Measurements from ENCODE around the gene UNG. TPM values are rescaled to one million over a fixed set of nuclear protein-coding genes. Genes with fewer than 3 reads are reported as not detected.

Gene UNG
- total RNA-seq, 6 experiments from 2014 or later: 19.3 to 30.4 (median 21.8) TPM

DNA sequence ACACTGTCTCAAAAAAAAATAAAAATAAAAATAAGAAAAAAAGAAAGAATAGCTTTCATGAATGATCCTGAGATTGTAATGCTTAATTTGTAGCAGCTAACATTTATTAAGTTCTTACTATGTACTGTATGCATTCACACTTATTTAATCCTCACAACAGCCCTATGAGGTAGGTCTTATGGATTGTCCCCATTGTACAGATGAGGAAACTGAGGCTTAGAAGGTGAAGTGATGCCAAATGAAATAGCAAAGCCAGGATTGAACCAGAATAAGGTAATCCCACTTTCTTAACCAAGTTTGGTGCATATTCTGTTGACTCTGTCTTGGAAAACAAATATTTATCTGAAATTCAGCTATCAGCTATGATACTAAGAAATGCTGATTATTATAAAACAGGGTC, 42.9 kb upstream of the UNG start:
- peaks cover 19% of the 10 kb centered on the region for H3K4me1 Mint-ChIP-seq (ENCODE audit: low read depth)
- DNase-seq: no peak
- H3K9me3 Mint-ChIP-seq: no peaks in the 10 kb centered on the region
- H3K36me3 Mint-ChIP-seq (ENCODE audit: low read depth): no peaks in the 10 kb centered on the region
- H3K27ac Mint-ChIP-seq: no peak overlapping the region
- TF ChIP-seq, protein P1, sequence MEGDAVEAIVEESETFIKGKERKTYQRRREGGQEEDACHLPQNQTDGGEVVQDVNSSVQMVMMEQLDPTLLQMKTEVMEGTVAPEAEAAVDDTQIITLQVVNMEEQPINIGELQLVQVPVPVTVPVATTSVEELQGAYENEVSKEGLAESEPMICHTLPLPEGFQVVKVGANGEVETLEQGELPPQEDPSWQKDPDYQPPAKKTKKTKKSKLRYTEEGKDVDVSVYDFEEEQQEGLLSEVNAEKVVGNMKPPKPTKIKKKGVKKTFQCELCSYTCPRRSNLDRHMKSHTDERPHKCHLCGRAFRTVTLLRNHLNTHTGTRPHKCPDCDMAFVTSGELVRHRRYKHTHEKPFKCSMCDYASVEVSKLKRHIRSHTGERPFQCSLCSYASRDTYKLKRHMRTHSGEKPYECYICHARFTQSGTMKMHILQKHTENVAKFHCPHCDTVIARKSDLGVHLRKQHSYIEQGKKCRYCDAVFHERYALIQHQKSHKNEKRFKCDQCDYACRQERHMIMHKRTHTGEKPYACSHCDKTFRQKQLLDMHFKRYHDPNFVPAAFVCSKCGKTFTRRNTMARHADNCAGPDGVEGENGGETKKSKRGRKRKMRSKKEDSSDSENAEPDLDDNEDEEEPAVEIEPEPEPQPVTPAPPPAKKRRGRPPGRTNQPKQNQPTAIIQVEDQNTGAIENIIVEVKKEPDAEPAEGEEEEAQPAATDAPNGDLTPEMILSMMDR (IDR thresholded peaks at IDR 0.05): no peak
- H3K27me3 Mint-ChIP-seq (ENCODE audit: insufficient read depth): peaks cover 2% of the 10 kb centered on the region; the same call in 1 of the 2 replicates
- no peak overlapping the region for H3K4me3 Mint-ChIP-seq

- no peak for DNase-seq
- no peaks in the 10 kb centered on the region for H3K36me3 Mint-ChIP-seq (ENCODE audit: low read depth)
- H3K4me1 Mint-ChIP-seq (ENCODE audit: low read depth): peaks cover 18% of the 10 kb centered on the region
- H3K27ac Mint-ChIP-seq: no peak overlapping the region
- TF ChIP-seq, protein P1 (IDR thresholded peaks at IDR 0.05): no peak
- H3K9me3 Mint-ChIP-seq: no peaks in the 10 kb centered on the region
- H3K4me3 Mint-ChIP-seq: no peak overlapping the region
- H3K27me3 Mint-ChIP-seq (ENCODE audit: insufficient read depth): no peaks in the 10 kb centered on the region
Measured at GRCh38 chr12:109056891-109057290, 40.5 kb upstream of the UNG start.

DNA sequence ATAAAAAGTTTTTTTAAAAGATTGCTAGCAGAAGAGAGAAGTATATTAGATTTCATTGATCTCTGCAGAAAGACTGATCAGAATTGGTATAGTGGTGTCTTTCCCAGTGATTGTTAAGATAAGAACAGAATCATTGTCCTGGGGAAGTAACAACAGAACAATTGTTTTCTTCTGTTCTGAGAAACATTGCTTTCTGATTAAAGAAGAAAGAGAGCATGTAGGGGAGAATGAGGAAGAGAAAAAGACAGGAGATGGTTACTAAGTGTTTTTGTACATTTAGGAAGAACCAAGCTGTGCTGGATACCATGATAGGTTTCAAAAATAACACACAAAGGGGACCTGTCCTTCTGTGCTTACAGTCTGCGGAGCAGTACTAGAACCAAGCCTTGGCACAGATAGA, 40.0 kb upstream of the UNG start:
- TF ChIP-seq, protein P1 (IDR thresholded peaks at IDR 0.05): no peak
- DNase-seq: no peak
- Mint-ChIP-seq H3K27me3 (ENCODE audit: insufficient read depth) (no peaks in the 10 kb centered on the region), H3K36me3 (ENCODE audit: low read depth) (no peaks in the 10 kb centered on the region), H3K4me1 (ENCODE audit: low read depth) (peaks cover 13% of the 10 kb centered on the region), H3K27ac (no peak overlapping the region), H3K4me3 (no peak overlapping the region), H3K9me3 (no peaks in the 10 kb centered on the region)

DNA sequence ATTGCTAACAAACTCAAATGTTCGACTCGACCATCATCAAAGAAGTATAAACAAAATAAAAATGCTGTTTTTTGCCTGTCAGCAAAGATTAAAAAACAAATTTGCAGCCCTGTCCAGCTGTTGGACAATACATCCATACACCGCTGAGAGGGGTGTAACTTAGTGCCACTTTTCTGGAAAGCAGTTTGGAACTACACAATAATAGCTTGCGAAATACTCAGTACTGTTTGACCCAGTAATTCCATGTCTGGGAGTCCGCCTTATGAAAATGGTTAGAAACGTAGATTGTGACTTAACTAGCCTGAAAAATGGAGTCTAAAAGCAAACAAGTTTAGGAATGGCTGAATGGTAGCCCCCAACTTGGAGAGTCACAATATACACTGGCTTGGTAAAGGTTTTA, 38.6 kb upstream of the UNG start:
- no peaks in the 10 kb centered on the region for H3K27me3 Mint-ChIP-seq (ENCODE audit: insufficient read depth)
- no peak for DNase-seq
- H3K4me1 Mint-ChIP-seq (ENCODE audit: low read depth): peaks cover 4% of the 10 kb centered on the region
- peaks cover 6% of the 10 kb centered on the region for H3K36me3 Mint-ChIP-seq (ENCODE audit: low read depth)
- no peak overlapping the region for H3K27ac Mint-ChIP-seq
- no peaks in the 10 kb centered on the region for H3K9me3 Mint-ChIP-seq
- TF ChIP-seq, protein P1 (IDR thresholded peaks at IDR 0.05): no peak
- H3K4me3 Mint-ChIP-seq: no peak overlapping the region

DNA sequence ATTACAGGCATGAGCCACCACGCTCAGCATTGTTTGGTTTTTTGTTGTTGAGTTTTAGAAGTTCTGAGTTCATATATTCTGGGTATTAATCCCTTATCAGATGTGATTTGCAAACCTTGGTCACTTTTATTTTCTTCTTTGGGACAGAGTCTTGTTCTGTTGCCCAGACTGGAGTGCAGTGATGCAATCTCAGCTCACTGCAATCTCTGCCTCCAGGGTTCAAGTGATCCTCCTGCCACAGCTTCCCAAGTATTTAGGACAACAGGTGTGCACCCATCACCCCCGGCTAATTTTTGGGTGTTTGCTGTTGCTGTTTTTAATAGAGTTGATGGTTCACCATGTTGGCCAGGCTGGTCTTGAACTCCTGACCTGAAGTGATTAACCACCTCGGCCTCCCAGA, 33.3 kb upstream of the UNG start:
- DNase-seq: no peak
- TF ChIP-seq, protein P1 (IDR thresholded peaks at IDR 0.05): no peak
- peaks cover 2% of the 10 kb centered on the region; the same call in 1 of the 2 replicates for H3K27me3 Mint-ChIP-seq (ENCODE audit: insufficient read depth)
- no peaks in the 10 kb centered on the region for H3K4me1 Mint-ChIP-seq (ENCODE audit: low read depth)
- H3K27ac Mint-ChIP-seq: no peak overlapping the region
- peaks cover 11% of the 10 kb centered on the region for H3K36me3 Mint-ChIP-seq (ENCODE audit: low read depth)
- H3K4me3 Mint-ChIP-seq: no peak overlapping the region
- H3K9me3 Mint-ChIP-seq: no peaks in the 10 kb centered on the region
